Measurements from ENCODE around the gene TCP11L2. TPM values are rescaled to one million over a fixed set of nuclear protein-coding genes. Genes with fewer than 3 reads are reported as not detected.

The TCP11L2 gene
- total and polyA plus RNA-seq, 2 of the 4 experiments (the other 2 are of a cell fraction) = 7.3 to 32.8 TPM

DNA sequence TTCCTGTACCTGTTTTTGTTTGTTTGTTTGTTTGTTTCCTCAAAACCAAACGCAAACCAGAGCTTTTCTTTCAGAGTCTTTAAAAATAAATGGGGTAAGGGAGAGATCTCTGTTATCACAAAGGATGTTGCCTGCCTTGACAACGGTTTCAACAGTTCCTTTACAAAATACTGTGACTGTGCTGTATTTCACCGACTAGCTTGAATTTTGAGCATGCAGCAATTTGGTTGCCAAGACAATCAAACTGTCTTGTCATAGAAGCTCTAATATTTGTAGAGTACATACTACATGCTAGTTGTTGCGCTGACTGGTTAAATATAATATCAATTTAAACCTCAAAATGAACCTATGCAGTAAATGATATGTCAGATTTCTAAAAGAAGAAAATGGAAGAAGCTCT is 22.4 kb upstream of the TCP11L2 start:
- Histone ChIP-seq H3K56ac (ENCODE audit: extremely low read depth, insufficient read depth, low read length) (no peak overlapping the region), H3K14ac (replicated peaks; ENCODE audit: low read depth, low read length) (no peak overlapping the region), H3K4me3 (ENCODE audit: insufficient read depth, low read depth, low read length) (no peak overlapping the region), H3K9ac (ENCODE audit: low read depth, low read length) (no peak overlapping the region), H3K4me1 (ENCODE audit: control insufficient read depth, insufficient read depth, low read length) (no peaks in the 10 kb centered on the region), H4K5ac (ENCODE audit: low read depth, low read length) (no peak overlapping the region), H3K23ac (ENCODE audit: low read depth, low read length) (no peak overlapping the region), H2BK5ac (ENCODE audit: low read depth, low read length, poor library complexity, severe bottlenecking) (no peak overlapping the region), H2BK20ac (ENCODE audit: low read depth, low read length) (no peak overlapping the region), H2AFZ (replicated peaks; ENCODE audit: low read length, poor library complexity) (no peak overlapping the region), H3K9me3 (ENCODE audit: control insufficient read depth, insufficient read depth, low read length) (peaks cover 6% of the 10 kb centered on the region), H2BK15ac (ENCODE audit: low read depth, low read length) (no peak overlapping the region), H2AK9ac (replicated peaks; ENCODE audit: low read depth, low read length, poor library complexity) (no peak overlapping the region), H3K79me1 (ENCODE audit: low read depth in 1 of 2, low read length in 2 of 2) (no peaks in the 10 kb centered on the region), H3K4me2 (ENCODE audit: low read depth, low read length) (no peak overlapping the region), H3K36me3 (ENCODE audit: control insufficient read depth, insufficient read depth, low read length) (no peaks in the 10 kb centered on the region), H3K4ac (ENCODE audit: low read depth, low read length) (no peak overlapping the region), H4K91ac (ENCODE audit: insufficient read depth, low read depth, low read length) (no peak overlapping the region), H3K27me3 (ENCODE audit: control insufficient read depth, insufficient read depth, low read length) (peaks cover 13% of the 10 kb centered on the region), H3K27ac (ENCODE audit: insufficient read depth, low read length) (no peak overlapping the region), H4K20me1 (ENCODE audit: insufficient read depth, low read length) (no peaks in the 10 kb centered on the region), H3K9me1 (ENCODE audit: insufficient read depth, low read length) (no peaks in the 10 kb centered on the region; the same call in 1 of the 2 replicates), H2AK5ac (ENCODE audit: low read depth, low read length) (no peak overlapping the region), H3K18ac (ENCODE audit: low read depth, low read length) (no peak overlapping the region), H4K8ac (ENCODE audit: low read depth in 2 of 2, low read length in 2 of 2) (no peak overlapping the region), H2BK120ac (ENCODE audit: low read depth, low read length) (no peak overlapping the region)
- dilution Hi-C loops (cut with HindIII; ENCODE audit: low sequenced_read_pairs, unreplicated experiment) (no loop called here), intact Hi-C loops (cut with micrococcal nuclease) (no loop called here), in situ Hi-C loops (cut with MboI; ENCODE audit: low sequenced_read_pairs) (no loop called here)
- BruUV-seq (replicated peaks) = no TSS peak
- DNase-seq = no peak
- ChIA-PET CTCF (no interaction called here), POLR2A (ENCODE audit: unreplicated experiment) (no interaction called here)
- no CpG with 5 or more reads among the region's 4 CpGs for WGBS, 2 experiments (ENCODE audit: extremely low coverage in 2 of 2, insufficient read length in 1 of 2)
- ATAC-seq (ENCODE audit: low read depth) = no peak
- TF ChIP-seq NFE2L2 (IDR thresholded peaks at IDR 0.05; ENCODE audit: low read depth, low read length) (no peak), RAD21 (IDR thresholded peaks at IDR 0.05; ENCODE audit: low read length) (no peak), RCOR1 (IDR thresholded peaks at IDR 0.05; ENCODE audit: insufficient replicate concordance, low read length) (no peak), CHD1 (IDR thresholded peaks at IDR 0.05; ENCODE audit: low read depth, low read length) (no peak), RFX5 (IDR thresholded peaks at IDR 0.05; ENCODE audit: low read depth, low read length) (no peak), POLR2A (IDR thresholded peaks at IDR 0.05; ENCODE audit: low read depth, low read length) (no peak), CEBPB (IDR thresholded peaks at IDR 0.05; ENCODE audit: low read depth, low read length) (no peak), SMC3 (IDR thresholded peaks at IDR 0.05; ENCODE audit: low read depth, low read length) (no peak), MXI1 (IDR thresholded peaks at IDR 0.05; ENCODE audit: borderline replicate concordance, low read depth, low read length) (no peak), FOS (IDR thresholded peaks at IDR 0.05; ENCODE audit: low read depth, low read length) (no peak)
- TF ChIP-seq, protein P1, sequence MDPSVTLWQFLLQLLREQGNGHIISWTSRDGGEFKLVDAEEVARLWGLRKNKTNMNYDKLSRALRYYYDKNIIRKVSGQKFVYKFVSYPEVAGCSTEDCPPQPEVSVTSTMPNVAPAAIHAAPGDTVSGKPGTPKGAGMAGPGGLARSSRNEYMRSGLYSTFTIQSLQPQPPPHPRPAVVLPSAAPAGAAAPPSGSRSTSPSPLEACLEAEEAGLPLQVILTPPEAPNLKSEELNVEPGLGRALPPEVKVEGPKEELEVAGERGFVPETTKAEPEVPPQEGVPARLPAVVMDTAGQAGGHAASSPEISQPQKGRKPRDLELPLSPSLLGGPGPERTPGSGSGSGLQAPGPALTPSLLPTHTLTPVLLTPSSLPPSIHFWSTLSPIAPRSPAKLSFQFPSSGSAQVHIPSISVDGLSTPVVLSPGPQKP (IDR thresholded peaks at IDR 0.05; ENCODE audit: borderline replicate concordance, low read depth, low read length) = no peak
- TF ChIP-seq, protein P2, sequence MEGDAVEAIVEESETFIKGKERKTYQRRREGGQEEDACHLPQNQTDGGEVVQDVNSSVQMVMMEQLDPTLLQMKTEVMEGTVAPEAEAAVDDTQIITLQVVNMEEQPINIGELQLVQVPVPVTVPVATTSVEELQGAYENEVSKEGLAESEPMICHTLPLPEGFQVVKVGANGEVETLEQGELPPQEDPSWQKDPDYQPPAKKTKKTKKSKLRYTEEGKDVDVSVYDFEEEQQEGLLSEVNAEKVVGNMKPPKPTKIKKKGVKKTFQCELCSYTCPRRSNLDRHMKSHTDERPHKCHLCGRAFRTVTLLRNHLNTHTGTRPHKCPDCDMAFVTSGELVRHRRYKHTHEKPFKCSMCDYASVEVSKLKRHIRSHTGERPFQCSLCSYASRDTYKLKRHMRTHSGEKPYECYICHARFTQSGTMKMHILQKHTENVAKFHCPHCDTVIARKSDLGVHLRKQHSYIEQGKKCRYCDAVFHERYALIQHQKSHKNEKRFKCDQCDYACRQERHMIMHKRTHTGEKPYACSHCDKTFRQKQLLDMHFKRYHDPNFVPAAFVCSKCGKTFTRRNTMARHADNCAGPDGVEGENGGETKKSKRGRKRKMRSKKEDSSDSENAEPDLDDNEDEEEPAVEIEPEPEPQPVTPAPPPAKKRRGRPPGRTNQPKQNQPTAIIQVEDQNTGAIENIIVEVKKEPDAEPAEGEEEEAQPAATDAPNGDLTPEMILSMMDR (conservative IDR thresholded peaks at IDR 0.05; ENCODE audit: low read depth, low read length) = no peak

Data from IMR-90 (cell line).